CD4-positive, alpha-beta T cell treated with Interleukin-21 for 1 hour (primary cell): Measurements from ENCODE around the gene GAD1.

ENCODE experiments used
- DNase-seq: peaks from one replicate; pipeline ENCODE4 v3.0.0-alpha.2; 2020

Gene GAD1

GRCh38 chr2:170896622-170897021 is 79.9 kb downstream of the GAD1 start:
- no peak for DNase-seq

GRCh38 chr2:170897108-170897507 is 80.4 kb downstream of the GAD1 start:
- DNase-seq = no peak

GRCh38 chr2:170905864-170906263 is 89.2 kb downstream of the GAD1 start:
- DNase-seq = no peak
